HEK293 (cell line): ENCODE results near the gene RCOR1.
A peak's percentile ranks its signal among the peaks of the same experiment; 100 is the strongest.

Experiments used
- CTCF ChIA-PET: fragments of 350-600 bp; formaldehyde crosslinking; extraction: SDS; loops from one replicate; lab custom pipeline; 2021; ENCODE audit warnings: antibody characterized with exemption; lab: Yijun Ruan, JAX
- POLR2A ChIA-PET: fragments of 300-600 bp; formaldehyde crosslinking; extraction: SDS; loops from one replicate; lab custom pipeline; 2020; ENCODE audit warnings: antibody characterized with exemption, inconsistent platforms; lab: Yijun Ruan, JAX
- H3K27ac ChIP-seq: fragments of 200-500 bp; sonication (Bioruptor generic); 2 replicates; pipeline ENCODE4 v1.5.1; 2014; ENCODE audit warnings: low read depth, low read length, control low read depth, inconsistent platforms; ENCODE audit errors: extremely low read depth
- H3K36me3 ChIP-seq, 2 experiments: fragments of 200-500 bp in 1 of 2; sonication (Bioruptor generic) in 1 of 2; 1 replicate in 1 of 2; 2 replicates in 1 of 2; pipeline ENCODE4 v1.5.1; 2014 to 2017; ENCODE audit warnings: inconsistent platforms in 2 of 2, low read length in 2 of 2; ENCODE audit not compliant: control insufficient read depth in 2 of 2, insufficient read depth in 1 of 2
- H3K4me1 ChIP-seq: fragments of 200-500 bp; sonication (Bioruptor generic); 2 replicates; pipeline ENCODE4 v1.5.1; 2014; ENCODE audit warnings: mild to moderate bottlenecking, low read length, inconsistent platforms; ENCODE audit not compliant: control insufficient read depth, insufficient read depth
- H3K4me3 ChIP-seq: 2 replicates; pipeline ENCODE4 v1.5.1; 2011; ENCODE audit warnings: low read depth, mild to moderate bottlenecking, control low read depth, low read length, moderate library complexity
- H3K9me3 ChIP-seq: fragments of 200-500 bp; sonication (Bioruptor generic); 2 replicates; pipeline ENCODE4 v1.5.1; 2014; ENCODE audit warnings: low read depth, low read length, inconsistent platforms; ENCODE audit not compliant: control insufficient read depth, insufficient read depth
- EGR2 ChIP-seq: fragments of 450-650 bp; formaldehyde crosslinking; IDR thresholded peaks from 2 replicates; pipeline ENCODE4 v1.5.1; 2016; ENCODE audit warnings: low read depth, missing biosample characterization, missing genetic modification characterization
- OVOL3 ChIP-seq: fragments of 450-650 bp; formaldehyde crosslinking; IDR thresholded peaks from 2 replicates; pipeline ENCODE4 v1.5.1; 2016; ENCODE audit warnings: missing biosample characterization, missing genetic modification characterization
- PATZ1 ChIP-seq: fragments of 450-650 bp; formaldehyde crosslinking; IDR thresholded peaks from 2 replicates; pipeline ENCODE4 v1.5.1; 2016; ENCODE audit warnings: missing biosample characterization, missing genetic modification characterization
- PRDM2 ChIP-seq: fragments of 450-650 bp; formaldehyde crosslinking; IDR thresholded peaks from 2 replicates; pipeline ENCODE4 v1.5.1; 2016; ENCODE audit warnings: missing biosample characterization, missing genetic modification characterization, borderline replicate concordance
- SP3 ChIP-seq: fragments of 450-650 bp; formaldehyde crosslinking; IDR thresholded peaks from 2 replicates; pipeline ENCODE4 v1.5.1; 2016; ENCODE audit warnings: missing biosample characterization, missing genetic modification characterization
- ZBTB17 ChIP-seq: fragments of 450-650 bp; formaldehyde crosslinking; IDR thresholded peaks from 2 replicates; pipeline ENCODE4 v1.5.1; 2016; ENCODE audit warnings: missing biosample characterization, missing genetic modification characterization
- ZBTB20 ChIP-seq: fragments of 450-650 bp; formaldehyde crosslinking; IDR thresholded peaks from 2 replicates; pipeline ENCODE4 v1.5.1; 2016; ENCODE audit warnings: missing biosample characterization, missing genetic modification characterization
- ZBTB44 ChIP-seq: fragments of 450-650 bp; IDR thresholded peaks from 2 replicates; pipeline ENCODE4 v1.5.1; 2018; ENCODE audit warnings: missing biosample characterization, mild to moderate bottlenecking, missing genetic modification characterization
- ZFHX2 ChIP-seq: fragments of 450-650 bp; formaldehyde crosslinking; conservative IDR thresholded peaks from 2 replicates; pipeline ENCODE4 v1.5.1; 2016; ENCODE audit warnings: missing biosample characterization, missing genetic modification characterization
- ZIC2 ChIP-seq: fragments of 450-650 bp; formaldehyde crosslinking; IDR thresholded peaks from 2 replicates; pipeline ENCODE4 v1.5.1; 2016; ENCODE audit warnings: missing biosample characterization, missing genetic modification characterization
- ZNF133 ChIP-seq: fragments of 450-650 bp; formaldehyde crosslinking; IDR thresholded peaks from 2 replicates; pipeline ENCODE4 v1.5.1; 2016; ENCODE audit warnings: missing biosample characterization, missing genetic modification characterization
- ZNF138 ChIP-seq: fragments of 450-650 bp; formaldehyde crosslinking; IDR thresholded peaks from 2 replicates; pipeline ENCODE4 v1.5.1; 2016; ENCODE audit warnings: missing biosample characterization, missing genetic modification characterization, borderline replicate concordance
- ZNF19 ChIP-seq: fragments of 450-650 bp; formaldehyde crosslinking; IDR thresholded peaks from 2 replicates; pipeline ENCODE4; 2016; ENCODE audit warnings: missing biosample characterization, missing genetic modification characterization, low read depth
- ZNF211 ChIP-seq: fragments of 450-650 bp; formaldehyde crosslinking; IDR thresholded peaks from 2 replicates; pipeline ENCODE4 v1.5.1; 2016; ENCODE audit warnings: low read depth, missing biosample characterization, missing genetic modification characterization
- ZNF292 ChIP-seq: fragments of 450-650 bp; formaldehyde crosslinking; IDR thresholded peaks from 2 replicates; pipeline ENCODE4 v1.5.1; 2016; ENCODE audit warnings: low read depth, missing biosample characterization, missing genetic modification characterization, borderline replicate concordance
- ZNF394 ChIP-seq: fragments of 450-650 bp; formaldehyde crosslinking; IDR thresholded peaks from 2 replicates; pipeline ENCODE4 v1.5.1; 2016; ENCODE audit warnings: missing biosample characterization, missing genetic modification characterization, mild to moderate bottlenecking, moderate library complexity, borderline replicate concordance
- ZNF416 ChIP-seq: fragments of 450-650 bp; formaldehyde crosslinking; IDR thresholded peaks from 2 replicates; pipeline ENCODE4 v1.5.1; 2016; ENCODE audit warnings: missing biosample characterization, missing genetic modification characterization
- ZNF433 ChIP-seq: fragments of 450-650 bp; formaldehyde crosslinking; IDR thresholded peaks from 2 replicates; pipeline ENCODE4 v1.5.1; 2016; ENCODE audit warnings: missing biosample characterization, missing genetic modification characterization, low read depth
- ZNF473 ChIP-seq: fragments of 450-650 bp; formaldehyde crosslinking; IDR thresholded peaks from 2 replicates; pipeline ENCODE4 v1.5.1; 2017; ENCODE audit warnings: missing biosample characterization, missing genetic modification characterization
- ZNF600 ChIP-seq: fragments of 450-650 bp; formaldehyde crosslinking; IDR thresholded peaks from 2 replicates; pipeline ENCODE4 v1.5.1; 2016; ENCODE audit warnings: missing biosample characterization, missing genetic modification characterization
- ZNF658 ChIP-seq: fragments of 450-650 bp; formaldehyde crosslinking; IDR thresholded peaks from 2 replicates; pipeline ENCODE4; 2016; ENCODE audit warnings: missing biosample characterization, missing genetic modification characterization
- ZNF791 ChIP-seq: fragments of 450-650 bp; formaldehyde crosslinking; IDR thresholded peaks from 2 replicates; pipeline ENCODE4 v1.5.1; 2016; ENCODE audit warnings: missing biosample characterization, missing genetic modification characterization
- ZNF837 ChIP-seq: fragments of 450-650 bp; formaldehyde crosslinking; IDR thresholded peaks from 2 replicates; pipeline ENCODE4 v1.5.1; 2016; ENCODE audit warnings: missing biosample characterization, missing genetic modification characterization
- TF ChIP-seq, protein P1 (sequence below): fragments of 450-650 bp; formaldehyde crosslinking; IDR thresholded peaks from 2 replicates; pipeline ENCODE4 v1.5.1; 2017; ENCODE audit warnings: missing biosample characterization, missing genetic modification characterization

RCOR1 gene

DNA sequence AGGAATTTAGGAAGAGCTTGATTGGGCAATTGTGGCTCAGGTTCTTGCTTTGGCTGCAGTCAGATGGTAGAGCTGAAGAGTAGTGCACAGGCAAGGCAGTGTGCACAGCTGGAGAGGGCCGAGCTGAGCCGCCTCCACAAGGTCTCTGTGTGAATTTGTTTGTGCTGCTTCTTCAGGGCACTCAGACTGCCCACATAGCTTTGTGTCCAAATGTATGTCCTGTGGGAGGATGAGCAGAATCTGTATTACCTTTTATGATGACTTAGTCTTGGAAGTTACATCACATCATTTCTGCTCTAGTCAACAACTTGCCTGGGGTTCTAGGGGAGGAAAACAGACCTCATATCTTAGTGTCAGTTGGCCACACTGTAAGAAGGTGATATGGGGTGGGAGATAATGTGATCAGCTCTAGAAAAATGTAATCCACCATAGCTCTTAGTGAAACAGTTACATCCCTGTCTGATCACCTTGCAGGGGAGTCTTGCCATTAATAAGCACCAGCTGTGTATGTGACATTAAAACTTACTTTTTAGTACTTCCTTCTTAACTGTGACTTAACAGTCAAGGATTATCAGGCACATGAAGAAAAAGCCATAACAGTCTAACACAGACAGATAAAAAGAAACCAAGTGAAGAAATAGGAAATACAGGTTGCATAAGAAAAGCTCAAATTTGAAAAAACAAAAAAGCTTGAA, 53.4 kb downstream of the RCOR1 start:
- TF ChIP-seq ZFHX2 (tag by site-specific recombination), result peak; percentile 93
- no peak for TF ChIP-seq OVOL3 (tag by site-specific recombination)
- TF ChIP-seq, protein P1, sequence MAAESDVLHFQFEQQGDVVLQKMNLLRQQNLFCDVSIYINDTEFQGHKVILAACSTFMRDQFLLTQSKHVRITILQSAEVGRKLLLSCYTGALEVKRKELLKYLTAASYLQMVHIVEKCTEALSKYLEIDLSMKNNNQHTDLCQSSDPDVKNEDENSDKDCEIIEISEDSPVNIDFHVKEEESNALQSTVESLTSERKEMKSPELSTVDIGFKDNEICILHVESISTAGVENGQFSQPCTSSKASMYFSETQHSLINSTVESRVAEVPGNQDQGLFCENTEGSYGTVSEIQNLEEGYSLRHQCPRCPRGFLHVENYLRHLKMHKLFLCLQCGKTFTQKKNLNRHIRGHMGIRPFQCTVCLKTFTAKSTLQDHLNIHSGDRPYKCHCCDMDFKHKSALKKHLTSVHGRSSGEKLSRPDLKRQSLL (tag by site-specific recombination), result peak; percentile 82
- TF ChIP-seq ZNF433, result no peak
- TF ChIP-seq ZNF211 (tag by site-specific recombination), result 0 out of 2 replicates have a peak, but pooled peaks have one; percentile 31
- peak; percentile 80 for TF ChIP-seq EGR2 (tag by site-specific recombination)
- no peak for TF ChIP-seq ZNF658 (tag by site-specific recombination)
- no peak for TF ChIP-seq ZNF600
- no peak for TF ChIP-seq ZNF19 (tag by site-specific recombination)
- TF ChIP-seq ZBTB17 (tag by site-specific recombination), result 0 out of 2 replicates have a peak, but pooled peaks have one; percentile 30
- TF ChIP-seq ZIC2 (tag by site-specific recombination), result 0 out of 2 replicates have a peak, but pooled peaks have one; percentile 6
- peak; percentile 59; the same call in 1 of the 2 replicates for TF ChIP-seq ZBTB20 (tag by site-specific recombination)
- no peak for TF ChIP-seq ZNF138 (tag by site-specific recombination)
- TF ChIP-seq, all 188 proteins: peak for 7
- CTCF ChIA-PET, result interaction anchor here (0.7 to 0.8 kb wide), 2 partner anchors 49 to 207 kb away, joined by 3 read pairs; no protein-coding TSS in a partner anchor
- Histone ChIP-seq H3K4me3 (no peak overlapping the region), H3K4me1 (no peaks in the 10 kb centered on the region), H3K27ac (no peak overlapping the region), H3K36me3 (no peaks in the 10 kb centered on the region), H3K9me3 (no peaks in the 10 kb centered on the region)
- POLR2A ChIA-PET, result interaction anchor here (0.6 kb wide), 2 partner anchors 37 to 67 kb away, joined by 5 to 7 read pairs; no protein-coding TSS in a partner anchor

GRCh38 chr14:102646615-102647014, 54.2 kb downstream of the RCOR1 start:
- CTCF ChIA-PET, result no interaction called here
- H3K27ac ChIP-seq, result no peak overlapping the region
- no peaks in the 10 kb centered on the region for H3K4me1 ChIP-seq
- H3K36me3 ChIP-seq, result no peaks in the 10 kb centered on the region
- POLR2A ChIA-PET, result interaction anchor here (0.6 kb wide), 1 partner anchor 38 kb away, joined by 5 read pairs; no protein-coding TSS in a partner anchor
- no peaks in the 10 kb centered on the region for H3K9me3 ChIP-seq
- H3K4me3 ChIP-seq, result no peak overlapping the region
- TF ChIP-seq ZBTB17 (tag by site-specific recombination) (no peak), ZNF791 (tag by site-specific recombination) (no peak), ZNF138 (tag by site-specific recombination) (no peak), ZBTB44 (no peak), ZNF133 (tag by site-specific recombination) (no peak), ZNF473 (tag by site-specific recombination) (no peak), ZNF416 (tag by site-specific recombination) (no peak), ZNF837 (no peak), SP3 (no peak), ZNF394 (tag by site-specific recombination) (no peak), ZNF292 (tag by site-specific recombination) (no peak), PRDM2 (no peak), PATZ1 (tag by site-specific recombination) (no peak)
